Stimulated activated CD4-positive, alpha-beta T cell treated with anti-CD3 and anti-CD28 coated beads, Interleukin-2, amount 100 ng/mL, for 4 hours (primary cell): ENCODE data around the gene TRRAP.

Experiments used
- DNase-seq: peaks from one replicate; pipeline ENCODE4 v3.0.0-alpha.2; 2020; ENCODE audit warnings: low read depth

Gene TRRAP

DNA sequence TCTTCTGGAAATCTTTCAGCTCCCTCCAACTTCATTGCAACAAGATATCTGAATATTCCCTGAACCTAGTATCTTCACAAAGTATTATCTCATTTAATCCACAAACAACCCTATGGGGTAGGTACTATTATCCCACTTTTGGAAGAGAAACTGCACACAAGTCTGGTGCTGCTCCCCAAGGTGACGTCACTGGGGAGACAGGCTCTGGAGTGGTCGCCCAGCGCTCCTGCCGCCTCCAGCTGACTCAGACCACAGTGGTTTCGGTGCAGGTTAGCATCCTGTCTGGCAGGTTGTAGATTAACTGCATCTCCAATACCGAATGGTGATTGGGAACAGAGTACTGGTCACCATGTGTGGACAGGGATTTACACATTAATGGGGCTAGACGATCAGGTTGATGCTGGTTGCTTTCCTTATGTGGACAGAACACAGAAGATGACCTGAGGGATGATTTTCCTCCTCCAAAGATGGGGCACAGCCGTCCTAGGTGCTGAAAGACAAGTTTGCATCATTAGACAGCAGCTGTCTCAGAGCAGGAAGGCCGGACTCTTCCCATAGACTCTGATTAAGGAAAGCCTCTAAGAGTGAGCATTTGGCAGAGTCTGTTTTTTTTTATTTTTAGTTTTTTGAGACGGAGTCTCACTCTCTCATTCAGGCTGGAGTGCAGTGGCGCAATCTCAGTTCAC lies 128.6 kb downstream of the TRRAP start:
- no peak for DNase-seq

DNA sequence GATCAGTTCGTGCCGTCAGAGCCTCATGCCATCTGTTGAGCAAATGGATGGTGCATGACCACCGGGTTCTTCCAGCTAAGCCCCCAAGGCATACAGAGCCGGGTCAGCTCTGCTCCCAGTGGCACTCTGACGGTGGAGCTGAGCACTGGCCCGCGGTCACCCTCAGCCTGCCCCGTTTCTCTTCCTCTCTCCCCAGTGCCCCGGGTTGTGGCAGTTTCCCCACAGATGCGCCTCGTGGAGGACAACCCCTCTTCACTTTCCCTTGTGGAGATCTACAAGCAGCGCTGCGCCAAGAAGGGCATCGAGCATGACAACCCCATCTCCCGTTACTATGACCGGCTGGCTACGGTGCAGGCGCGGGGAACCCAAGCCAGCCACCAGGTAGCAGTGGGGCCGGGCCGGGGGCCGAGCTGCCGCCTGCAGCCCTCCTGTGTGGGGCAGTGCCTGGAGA lies 129.9 kb downstream of the TRRAP start:
- no peak for DNase-seq

GRCh38 chr7:99008921-99009530 lies 130.7 kb downstream of the TRRAP start:
- DNase-seq: no peak

GRCh38 chr7:99010281-99010680 lies 131.9 kb downstream of the TRRAP start:
- no peak for DNase-seq

- no peak for DNase-seq
Observed at GRCh38 chr7:99011341-99011705, 133.0 kb downstream of the TRRAP start.

DNA sequence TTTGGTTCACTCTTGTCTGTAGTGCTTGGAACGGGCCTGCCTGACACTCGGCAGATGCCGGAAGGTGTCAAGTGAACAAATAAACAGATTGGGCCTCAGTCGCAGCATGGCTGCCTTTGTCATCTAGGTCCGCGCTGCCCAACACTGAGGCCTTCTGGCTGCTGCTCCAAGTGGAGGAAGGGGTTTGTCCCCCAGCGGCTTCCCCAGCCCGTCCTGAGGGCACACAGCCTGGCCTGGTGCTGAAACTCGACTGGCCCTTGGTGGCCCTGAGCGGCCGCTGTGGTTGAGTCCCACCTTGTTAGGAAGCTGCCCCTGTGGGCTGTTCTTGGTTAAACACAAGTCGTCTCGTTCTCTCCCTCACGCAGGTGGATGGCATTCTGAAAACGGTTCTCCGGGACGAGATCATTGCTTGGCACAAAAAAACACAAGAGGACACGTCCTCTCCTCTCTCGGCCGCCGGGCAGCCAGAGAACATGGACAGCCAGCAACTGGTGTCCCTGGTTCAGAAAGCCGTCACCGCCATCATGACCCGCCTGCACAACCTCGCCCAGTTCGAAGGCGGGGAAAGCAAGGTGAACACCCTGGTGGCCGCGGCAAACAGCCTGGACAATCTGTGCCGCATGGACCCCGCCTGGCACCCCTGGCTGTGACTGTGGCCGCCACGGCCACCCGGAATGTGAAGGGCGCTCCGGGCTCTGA lies 133.5 kb downstream of the TRRAP start:
- DNase-seq: no peak

- DNase-seq: no peak
Observed at GRCh38 chr7:99012722-99013121, 134.4 kb downstream of the TRRAP start.

DNA sequence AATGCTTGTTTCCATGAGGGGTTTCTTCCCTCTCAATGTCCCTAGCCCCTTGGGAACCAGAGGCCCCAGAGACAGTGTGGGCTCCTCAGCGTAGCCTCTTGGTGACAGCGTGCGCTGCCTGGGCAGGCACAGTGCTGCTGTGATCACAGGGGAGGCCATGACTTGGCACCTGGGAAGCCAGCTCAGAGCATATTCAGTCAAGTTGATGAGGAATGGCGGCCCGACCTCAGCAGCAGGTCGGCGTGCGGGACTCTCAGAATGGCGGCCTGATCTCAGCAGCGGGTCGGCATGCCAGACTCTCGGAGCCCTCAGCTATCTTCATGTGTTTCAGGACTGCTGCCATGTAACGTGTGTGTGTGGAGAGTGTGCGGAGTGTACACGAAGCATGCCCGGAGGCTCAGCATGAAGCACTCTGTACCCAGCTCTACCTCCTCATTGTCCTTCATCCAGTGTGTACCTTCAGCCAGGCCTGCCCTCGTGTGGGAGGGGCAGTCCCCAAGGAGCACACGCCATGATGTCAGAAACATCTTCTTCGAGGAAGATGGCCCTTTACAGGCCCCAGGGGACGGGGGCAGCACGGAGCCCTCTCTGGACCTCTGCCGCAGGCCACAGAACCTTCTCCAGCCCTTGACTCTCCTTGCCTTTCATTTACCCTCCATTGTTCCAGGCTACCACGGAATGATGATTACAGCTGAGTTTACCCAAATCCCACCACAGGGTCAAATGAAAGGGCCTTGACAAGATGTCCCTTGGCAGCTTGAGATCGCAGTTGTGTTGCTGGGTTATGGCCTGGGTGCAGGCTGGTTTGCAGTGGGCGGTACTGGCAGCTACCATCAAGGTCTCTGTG lies 135.2 kb downstream of the TRRAP start:
- no peak for DNase-seq

DNA sequence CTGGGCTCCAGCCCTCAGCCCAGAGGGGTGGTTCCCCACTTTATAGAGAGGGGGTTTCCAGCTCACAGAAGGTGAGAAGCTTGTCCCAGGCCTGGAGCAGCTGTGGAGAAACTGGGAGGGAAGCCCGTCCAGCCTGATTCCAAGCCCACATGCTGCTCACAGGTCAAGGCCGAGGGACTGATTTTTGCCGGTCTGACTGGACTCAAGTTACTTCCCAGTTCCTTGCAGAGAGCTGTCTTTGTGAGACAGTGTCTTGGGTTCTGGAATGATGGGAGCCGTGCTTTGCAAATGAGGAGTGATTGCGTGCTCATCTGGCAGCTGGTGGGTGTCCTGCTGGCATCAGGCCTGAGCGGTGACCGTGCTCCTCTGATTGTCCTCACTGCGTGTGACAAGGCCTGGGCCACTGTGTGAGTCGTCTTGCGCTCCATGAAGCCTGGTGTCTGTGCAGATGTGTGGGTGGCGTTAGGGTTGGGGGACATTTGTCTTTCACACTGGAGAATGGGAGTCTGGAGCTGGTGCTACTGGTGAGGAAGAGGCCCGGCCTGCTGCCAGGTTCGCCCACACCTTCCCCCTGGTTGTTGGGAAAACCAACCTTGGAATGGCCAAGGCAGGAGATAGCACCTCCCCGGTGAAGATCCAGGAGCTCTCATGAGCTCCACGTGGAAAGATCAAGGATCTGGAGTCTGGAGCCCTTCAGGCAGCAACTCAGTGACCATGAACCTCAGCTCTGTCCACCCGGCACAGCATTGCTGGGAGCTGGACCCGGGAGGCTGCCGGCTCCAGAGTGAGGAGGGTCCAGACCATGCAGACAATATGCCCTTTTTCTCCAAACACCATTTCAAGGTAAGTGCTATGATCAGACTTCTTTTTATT lies 136.0 kb downstream of the TRRAP start:
- DNase-seq: no peak

DNA sequence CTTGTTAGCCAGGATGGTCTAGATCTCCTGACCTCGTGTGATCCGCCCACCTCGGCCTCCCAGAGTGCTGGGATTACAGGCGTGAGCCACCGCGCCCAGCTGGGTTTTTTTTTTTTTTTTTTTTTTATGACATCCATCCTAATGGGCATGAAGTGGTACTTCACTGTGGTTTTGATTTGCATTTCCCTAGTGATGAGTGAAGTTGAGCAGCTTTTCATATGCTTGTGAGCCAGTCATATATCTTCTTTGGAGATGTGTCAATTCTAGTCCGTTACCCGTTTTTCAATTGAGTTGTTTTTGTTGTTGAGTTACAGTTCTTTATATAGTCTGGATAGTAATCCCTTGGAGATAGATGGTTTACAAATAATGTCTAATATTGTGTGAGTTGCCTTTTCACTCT lies 137.9 kb downstream of the TRRAP start:
- no peak for DNase-seq

DNA sequence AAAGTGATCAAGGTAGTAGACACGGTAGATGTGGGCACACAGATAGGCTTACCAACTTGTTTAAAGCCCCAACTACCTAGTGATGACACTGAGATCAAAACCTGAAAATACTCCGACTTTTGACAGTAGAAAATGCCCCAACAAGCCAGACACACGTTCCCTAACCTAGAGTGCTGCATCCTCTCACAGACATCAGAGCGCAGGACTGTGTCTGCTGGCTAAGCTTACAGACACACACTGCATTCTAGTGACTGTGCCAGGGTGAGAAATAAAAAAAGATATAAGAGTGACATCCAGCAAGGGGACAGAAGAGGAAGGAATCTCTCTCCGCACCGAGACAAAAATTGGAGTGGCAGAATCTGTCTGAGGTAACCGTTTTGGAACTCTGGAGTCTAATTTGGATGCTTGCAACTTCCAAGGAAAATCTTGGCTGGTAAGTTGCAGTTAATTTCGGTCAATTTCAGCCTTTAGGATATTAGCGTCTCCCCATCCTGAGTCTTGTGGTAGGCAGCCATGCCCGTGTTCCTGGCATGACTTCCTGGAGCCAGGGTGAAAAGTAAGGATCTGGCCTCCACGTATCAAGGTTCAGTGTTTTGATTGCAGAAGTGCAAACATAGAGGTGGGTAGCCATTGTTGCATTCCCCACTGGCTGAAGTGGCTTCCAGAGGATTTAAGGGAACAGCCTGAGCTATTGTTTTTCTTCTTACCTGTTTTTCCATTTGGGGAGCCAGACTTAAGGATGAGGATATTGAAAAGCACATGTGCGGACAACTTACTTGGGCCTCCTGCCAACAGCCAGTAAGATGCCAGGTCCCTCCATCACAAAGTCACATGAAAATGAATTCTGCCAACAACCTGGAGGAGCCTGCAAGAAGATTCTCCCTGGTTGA lies 141.4 kb downstream of the TRRAP start:
- no peak for DNase-seq

- no peak for DNase-seq
Observed at GRCh38 chr7:99020413-99020715, 142.0 kb downstream of the TRRAP start.

DNA sequence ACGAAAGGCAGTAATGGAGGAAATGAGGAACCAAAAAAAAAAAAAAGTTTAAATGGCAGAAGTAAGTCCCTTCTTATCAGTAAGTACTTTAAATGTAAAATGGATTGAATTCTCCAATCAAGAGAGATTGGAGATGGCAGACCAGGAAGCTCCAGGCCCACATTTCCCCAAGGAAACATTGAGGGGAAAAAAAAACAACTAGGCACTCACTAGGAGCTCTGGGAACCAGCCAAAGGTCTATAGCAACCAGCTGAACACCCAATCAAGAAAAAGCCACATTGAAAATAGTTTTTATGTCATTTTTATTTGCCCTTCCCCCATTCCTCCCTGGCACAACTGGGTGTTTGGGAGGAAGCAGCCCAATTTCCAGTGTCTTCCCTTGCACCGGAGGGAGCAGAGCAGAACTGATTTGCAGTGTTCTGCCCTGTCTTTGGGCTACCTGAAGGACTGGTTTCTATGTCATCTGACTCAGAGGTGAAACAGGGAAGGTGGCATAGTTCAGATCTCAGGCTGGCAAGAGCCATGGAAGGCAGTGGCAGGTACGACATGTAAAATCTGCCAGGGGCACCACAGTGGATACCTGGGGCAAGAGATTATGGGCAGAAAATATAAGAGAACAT lies 143.7 kb downstream of the TRRAP start:
- no peak for DNase-seq

DNA sequence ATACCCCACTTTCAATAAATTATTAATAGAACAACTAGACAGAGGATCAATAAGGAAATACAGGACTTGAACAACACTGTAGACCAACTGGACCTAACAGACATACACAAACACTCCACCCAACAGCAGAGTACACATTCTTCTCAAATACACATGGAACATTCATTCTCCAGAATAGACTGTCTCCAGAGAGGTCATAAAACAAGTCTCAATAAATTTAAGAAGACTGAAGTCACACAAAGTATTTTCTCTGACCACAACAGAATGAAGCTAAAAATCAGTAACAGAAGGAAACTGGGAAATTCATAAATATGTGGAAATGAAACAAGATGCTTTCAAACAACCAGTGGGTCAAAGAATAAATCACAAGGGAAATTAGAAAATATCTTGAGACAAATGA lies 145.7 kb downstream of the TRRAP start:
- DNase-seq: no peak

- DNase-seq: no peak
Observed at GRCh38 chr7:99027241-99027640, 148.9 kb downstream of the TRRAP start.

DNA sequence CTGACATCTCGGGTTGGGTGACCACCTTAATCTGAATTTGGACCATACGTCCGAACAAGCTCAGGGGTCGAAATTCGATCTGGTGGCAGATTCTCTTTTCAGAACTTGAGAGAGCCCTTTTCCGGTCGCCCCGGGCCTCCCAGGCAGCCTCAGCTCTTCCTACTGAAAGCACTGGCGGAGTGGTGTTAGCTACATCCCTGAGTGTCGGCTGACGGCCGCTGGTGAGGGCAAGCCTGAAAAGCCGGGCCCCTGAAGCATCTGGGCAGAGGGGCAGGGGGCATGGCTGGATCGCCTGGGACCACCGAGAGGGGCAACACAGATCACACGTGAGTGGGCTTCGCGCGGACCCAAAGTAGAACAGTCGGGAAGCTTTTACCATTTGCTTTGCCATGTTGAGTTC lies 149.5 kb downstream of the TRRAP start:
- no peak for DNase-seq

- no peak for DNase-seq
Observed at GRCh38 chr7:99028261-99028973, 150.1 kb downstream of the TRRAP start.

GRCh38 chr7:99029466-99030435 lies 151.4 kb downstream of the TRRAP start:
- DNase-seq: no peak
